ENCODE results near the gene CDK9. TPM values are rescaled to one million over a fixed set of nuclear protein-coding genes. Genes with fewer than 3 reads are reported as not detected.

The CDK9 gene
- total and polyA plus RNA-seq, 2 of the 4 experiments (the other 2 are of a cell fraction) = 30.3 to 49.9 TPM

DNA sequence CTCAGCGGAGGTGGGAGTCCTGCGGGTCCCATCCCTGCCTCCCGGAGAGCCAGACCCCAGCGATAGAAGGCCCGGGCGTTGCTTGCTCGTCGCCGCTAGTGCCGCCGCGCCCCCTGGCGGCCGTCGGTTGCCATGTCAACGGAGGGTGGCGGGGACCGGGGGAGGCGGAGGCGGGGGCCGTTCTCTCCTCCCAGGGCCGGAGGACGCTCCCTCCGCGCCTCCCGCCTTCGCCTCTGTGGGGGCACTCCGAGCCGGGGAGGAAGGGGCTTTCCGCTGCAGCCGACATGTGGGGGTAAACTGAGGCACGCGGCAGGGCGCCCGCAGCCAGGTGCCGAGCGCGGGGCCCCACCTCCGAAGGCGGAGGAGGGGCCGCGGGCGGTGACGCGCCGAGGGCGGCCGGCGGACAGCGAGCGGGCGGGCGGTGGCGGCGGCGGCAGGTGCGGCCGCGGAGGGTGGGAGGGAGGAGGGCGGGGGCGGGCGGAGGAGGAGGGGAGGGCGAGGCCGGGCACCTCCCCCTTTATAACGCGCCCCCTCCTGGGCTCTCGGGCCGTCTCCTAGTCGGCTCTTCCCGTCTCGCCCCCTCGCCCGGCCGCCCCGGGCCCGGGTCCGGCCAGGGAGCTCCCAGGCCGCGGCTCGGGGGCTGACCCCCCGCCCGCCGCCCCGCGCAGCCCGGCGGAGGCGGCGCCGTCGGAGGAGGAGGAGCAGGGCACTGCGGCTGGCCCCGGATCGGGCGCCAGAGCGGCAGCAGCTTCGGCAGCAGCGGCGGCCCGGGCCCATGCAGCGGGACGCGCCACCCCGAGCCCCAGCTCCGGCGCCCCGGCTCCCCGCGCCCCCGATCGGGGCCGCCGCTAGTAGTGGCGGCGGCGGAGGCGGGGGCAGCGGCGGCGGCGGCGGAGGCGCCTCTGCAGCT lies 556 bp upstream of the CDK9 start:
- dilution Hi-C loops (cut with HindIII; ENCODE audit: low sequenced_read_pairs, unreplicated experiment) (no loop called here), intact Hi-C loops (cut with micrococcal nuclease) (loop anchor here (1.0 kb wide), 1 partner anchor 50 kb away; the partner anchor contains the start of gene TOR2A), in situ Hi-C loops (cut with MboI; ENCODE audit: low sequenced_read_pairs) (no loop called here)
- peak overlapping the region; percentile 51 for H2AK9ac ChIP-seq (replicated peaks; ENCODE audit: low read depth, low read length, poor library complexity)
- no peak overlapping the region for H4K5ac ChIP-seq (ENCODE audit: low read depth, low read length)
- H3K4me2 ChIP-seq (ENCODE audit: low read depth, low read length) = peak overlapping the region; percentile 74
- H3K23ac ChIP-seq (ENCODE audit: low read depth, low read length) = no peak overlapping the region
- H2BK15ac ChIP-seq (ENCODE audit: low read depth, low read length) = no peak overlapping the region
- H3K9me1 ChIP-seq (ENCODE audit: insufficient read depth, low read length) = no peaks in the 10 kb centered on the region; the same call in 1 of the 2 replicates
- peaks cover 31% of the 10 kb centered on the region for H3K36me3 ChIP-seq (ENCODE audit: control insufficient read depth, insufficient read depth, low read length)
- ChIA-PET POLR2A (ENCODE audit: unreplicated experiment) (interaction anchor here (0.5 to 1.0 kb wide), 3 partner anchors 16 to 231 kb away, joined by 3 to 19 read pairs (median 4); no protein-coding TSS in a partner anchor), CTCF (interaction anchor here (0.6 to 2.2 kb wide), 4 partner anchors 9 to 325 kb away, joined by 3 to 8 read pairs (median 4); partner anchors contain the start of gene TOR2A)
- no peak overlapping the region for H3K18ac ChIP-seq (ENCODE audit: low read depth, low read length)
- no peak overlapping the region for H4K91ac ChIP-seq (ENCODE audit: insufficient read depth, low read depth, low read length)
- no peaks in the 10 kb centered on the region for H3K27me3 ChIP-seq (ENCODE audit: control insufficient read depth, insufficient read depth, low read length)
- peak overlapping the region; percentile 95 for H3K4me3 ChIP-seq (ENCODE audit: insufficient read depth, low read depth, low read length)
- H2BK120ac ChIP-seq (ENCODE audit: low read depth, low read length) = no peak overlapping the region
- H4K20me1 ChIP-seq (ENCODE audit: insufficient read depth, low read length) = peaks cover 43% of the 10 kb centered on the region
- peak overlapping the region; percentile 56 for H2BK5ac ChIP-seq (ENCODE audit: low read depth, low read length, poor library complexity, severe bottlenecking)
- no peak overlapping the region for H2BK20ac ChIP-seq (ENCODE audit: low read depth, low read length)
- H2AFZ ChIP-seq (replicated peaks; ENCODE audit: low read length, poor library complexity) = peak overlapping the region; percentile 96
- peak; percentile 64 for DNase-seq
- no peaks in the 10 kb centered on the region for H3K9me3 ChIP-seq (ENCODE audit: control insufficient read depth, insufficient read depth, low read length)
- no peak overlapping the region for H2AK5ac ChIP-seq (ENCODE audit: low read depth, low read length)
- no peak overlapping the region for H3K14ac ChIP-seq (replicated peaks; ENCODE audit: low read depth, low read length)
- H3K79me1 ChIP-seq (ENCODE audit: low read depth in 1 of 2, low read length in 2 of 2) = peaks cover 14 to 41% of the 10 kb centered on the region in 2 experiments
- H3K27ac ChIP-seq (ENCODE audit: insufficient read depth, low read length) = peak overlapping the region; percentile 48; the same call in 1 of the 2 replicates
- no peak overlapping the region for H3K56ac ChIP-seq (ENCODE audit: extremely low read depth, insufficient read depth, low read length)
- peak overlapping the region in 1 of 2 experiments; percentile 70; a peak in 2 of 4 replicates for H4K8ac ChIP-seq (ENCODE audit: low read depth in 2 of 2, low read length in 2 of 2)
- no TSS peak for BruUV-seq (replicated peaks)
- H3K4ac ChIP-seq (ENCODE audit: low read depth, low read length) = no peak overlapping the region
- 0% methylated on average over 19 of the region's 123 CpGs; no CpG with 5 or more reads in 1 of the 2 experiments for WGBS, 2 experiments (ENCODE audit: extremely low coverage in 2 of 2, insufficient read length in 1 of 2)
- no peak overlapping the region for H3K9ac ChIP-seq (ENCODE audit: low read depth, low read length)
- peak; percentile 70 for ATAC-seq (ENCODE audit: low read depth)
- no peaks in the 10 kb centered on the region; the same call in 1 of the 2 replicates for H3K4me1 ChIP-seq (ENCODE audit: control insufficient read depth, insufficient read depth, low read length)
- no peak for TF ChIP-seq BHLHE40 (IDR thresholded peaks at IDR 0.05; ENCODE audit: low read depth, low read length)
- TF ChIP-seq RFX5 (IDR thresholded peaks at IDR 0.05; ENCODE audit: low read depth, low read length) = no peak
- peak; percentile 69 for TF ChIP-seq SMC3 (IDR thresholded peaks at IDR 0.05; ENCODE audit: low read depth, low read length)
- TF ChIP-seq FOS (IDR thresholded peaks at IDR 0.05; ENCODE audit: low read depth, low read length) = no peak
- TF ChIP-seq CTCF (conservative IDR thresholded peaks at IDR 0.05; ENCODE audit: low read depth, low read length) = peak; percentile 77
- TF ChIP-seq, protein P1, sequence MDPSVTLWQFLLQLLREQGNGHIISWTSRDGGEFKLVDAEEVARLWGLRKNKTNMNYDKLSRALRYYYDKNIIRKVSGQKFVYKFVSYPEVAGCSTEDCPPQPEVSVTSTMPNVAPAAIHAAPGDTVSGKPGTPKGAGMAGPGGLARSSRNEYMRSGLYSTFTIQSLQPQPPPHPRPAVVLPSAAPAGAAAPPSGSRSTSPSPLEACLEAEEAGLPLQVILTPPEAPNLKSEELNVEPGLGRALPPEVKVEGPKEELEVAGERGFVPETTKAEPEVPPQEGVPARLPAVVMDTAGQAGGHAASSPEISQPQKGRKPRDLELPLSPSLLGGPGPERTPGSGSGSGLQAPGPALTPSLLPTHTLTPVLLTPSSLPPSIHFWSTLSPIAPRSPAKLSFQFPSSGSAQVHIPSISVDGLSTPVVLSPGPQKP (IDR thresholded peaks at IDR 0.05; ENCODE audit: borderline replicate concordance, low read depth, low read length) = no peak
- TF ChIP-seq RAD21 (IDR thresholded peaks at IDR 0.05; ENCODE audit: low read length) = peak; percentile 76
- no peak; the same call in 1 of the 2 replicates for TF ChIP-seq POLR2A (IDR thresholded peaks at IDR 0.05; ENCODE audit: low read depth, low read length)
- no peak; the same call in 1 of the 2 replicates for TF ChIP-seq CHD1 (IDR thresholded peaks at IDR 0.05; ENCODE audit: low read depth, low read length)
- TF ChIP-seq MAFK (IDR thresholded peaks at IDR 0.05; ENCODE audit: low read depth, low read length) = no peak
- no peak for TF ChIP-seq RCOR1 (IDR thresholded peaks at IDR 0.05; ENCODE audit: insufficient replicate concordance, low read length)
- TF ChIP-seq NFE2L2 (IDR thresholded peaks at IDR 0.05; ENCODE audit: low read depth, low read length) = no peak
- TF ChIP-seq, protein P2, sequence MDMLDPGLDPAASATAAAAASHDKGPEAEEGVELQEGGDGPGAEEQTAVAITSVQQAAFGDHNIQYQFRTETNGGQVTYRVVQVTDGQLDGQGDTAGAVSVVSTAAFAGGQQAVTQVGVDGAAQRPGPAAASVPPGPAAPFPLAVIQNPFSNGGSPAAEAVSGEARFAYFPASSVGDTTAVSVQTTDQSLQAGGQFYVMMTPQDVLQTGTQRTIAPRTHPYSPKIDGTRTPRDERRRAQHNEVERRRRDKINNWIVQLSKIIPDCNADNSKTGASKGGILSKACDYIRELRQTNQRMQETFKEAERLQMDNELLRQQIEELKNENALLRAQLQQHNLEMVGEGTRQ (IDR thresholded peaks at IDR 0.05; ENCODE audit: low read depth, low read length) = no peak
